ENCODE results near the gene UPK3A.
"Not testable (repeated sequence)": the region's sequence is repeated elsewhere in the genome, so short reads cannot be mapped to it uniquely, and the experiment has no call there.

The UPK3A gene

DNA sequence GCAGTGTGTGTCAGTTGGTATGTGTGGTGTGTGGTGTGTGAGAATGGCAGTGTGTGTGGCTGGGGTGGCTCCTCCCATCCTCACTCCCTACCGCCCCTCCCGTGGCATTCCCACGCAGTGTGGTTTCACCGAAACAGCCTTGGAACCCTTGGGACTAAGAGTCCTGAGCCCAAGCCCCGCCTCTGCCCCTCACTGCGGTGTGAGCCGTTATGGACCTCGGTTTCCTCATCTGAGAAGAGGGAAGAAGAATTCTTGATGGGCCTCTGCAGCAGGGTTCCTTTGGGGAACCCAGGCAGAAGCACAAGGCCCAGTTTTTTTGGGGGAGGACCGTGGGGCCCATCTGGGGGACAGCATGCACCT, 7.2 kb downstream of the UPK3A start:
- H3K23ac ChIP-seq (ENCODE audit: low read depth, low read length, poor library complexity): peak overlapping the region; percentile 55
- H2BK15ac ChIP-seq (ENCODE audit: low read length): peak overlapping the region; percentile 60
- H4K91ac ChIP-seq (ENCODE audit: low read depth, low read length, poor library complexity): no peak overlapping the region
- H3K27me3 ChIP-seq (ENCODE audit: control insufficient read depth in 3 of 3, insufficient read depth in 3 of 3, low read depth in 1 of 3, low read length in 3 of 3): peaks cover 0 to 11% (median 3%) of the 10 kb centered on the region in 3 experiments
- peaks cover 0 to 5% of the 10 kb centered on the region in 2 donors for H3K9me3 ChIP-seq (replicated peaks in 1 of 2; ENCODE audit: control insufficient read depth in 2 of 2, insufficient read depth in 1 of 2, low read depth in 1 of 2, low read length in 2 of 2)
- peak overlapping the region; percentile 11 for H2BK12ac ChIP-seq (ENCODE audit: low read length)
- peaks cover 8 to 18% of the 10 kb centered on the region in 2 donors for H3K4me1 ChIP-seq (ENCODE audit: control insufficient read depth in 2 of 2, insufficient read depth in 1 of 2, low read depth in 1 of 2, low read length in 2 of 2)
- no peaks in the 10 kb centered on the region for H3K79me1 ChIP-seq (ENCODE audit: low read depth, low read length)
- peak overlapping the region; percentile 99 for H3K14ac ChIP-seq (ENCODE audit: low read length)
- no CpG with 5 or more reads among the region's 9 CpGs for WGBS, 2 donors (ENCODE audit: extremely low coverage in 2 of 2, insufficient read length in 2 of 2, insufficient replicate concordance in 1 of 2)
- H4K8ac ChIP-seq (ENCODE audit: low read depth, low read length): no peak overlapping the region
- no peak overlapping the region for H3K27ac ChIP-seq (replicated peaks; ENCODE audit: low read length)
- H2AFZ ChIP-seq (ENCODE audit: low read length): no peak overlapping the region
- peak overlapping the region; percentile 39 for H2BK5ac ChIP-seq (ENCODE audit: low read length)
- peak overlapping the region; percentile 91 for H3K18ac ChIP-seq (ENCODE audit: low read length)
- no peak overlapping the region for H3K4me2 ChIP-seq (ENCODE audit: insufficient read depth, low read length, poor library complexity, severe bottlenecking)
- H2BK120ac ChIP-seq (ENCODE audit: low read depth, low read length): no peak overlapping the region
- peak overlapping the region in 1 of 2 donors; percentile 73 for H3K4me3 ChIP-seq (ENCODE audit: low read length in 2 of 2)
- H2AK5ac ChIP-seq (ENCODE audit: low read depth, low read length): peak overlapping the region; percentile 92
- no peak overlapping the region for H3K9ac ChIP-seq (ENCODE audit: low read depth, low read length, poor library complexity)
- DNase-seq (ENCODE audit: low spot score): no peak
- no peaks in the 10 kb centered on the region for H3K36me3 ChIP-seq (replicated peaks in 1 of 2; ENCODE audit: control insufficient read depth in 2 of 2, insufficient read depth in 2 of 2, low read length in 2 of 2)
- H3K4ac ChIP-seq (ENCODE audit: low read length): peak overlapping the region; percentile 3

DNA sequence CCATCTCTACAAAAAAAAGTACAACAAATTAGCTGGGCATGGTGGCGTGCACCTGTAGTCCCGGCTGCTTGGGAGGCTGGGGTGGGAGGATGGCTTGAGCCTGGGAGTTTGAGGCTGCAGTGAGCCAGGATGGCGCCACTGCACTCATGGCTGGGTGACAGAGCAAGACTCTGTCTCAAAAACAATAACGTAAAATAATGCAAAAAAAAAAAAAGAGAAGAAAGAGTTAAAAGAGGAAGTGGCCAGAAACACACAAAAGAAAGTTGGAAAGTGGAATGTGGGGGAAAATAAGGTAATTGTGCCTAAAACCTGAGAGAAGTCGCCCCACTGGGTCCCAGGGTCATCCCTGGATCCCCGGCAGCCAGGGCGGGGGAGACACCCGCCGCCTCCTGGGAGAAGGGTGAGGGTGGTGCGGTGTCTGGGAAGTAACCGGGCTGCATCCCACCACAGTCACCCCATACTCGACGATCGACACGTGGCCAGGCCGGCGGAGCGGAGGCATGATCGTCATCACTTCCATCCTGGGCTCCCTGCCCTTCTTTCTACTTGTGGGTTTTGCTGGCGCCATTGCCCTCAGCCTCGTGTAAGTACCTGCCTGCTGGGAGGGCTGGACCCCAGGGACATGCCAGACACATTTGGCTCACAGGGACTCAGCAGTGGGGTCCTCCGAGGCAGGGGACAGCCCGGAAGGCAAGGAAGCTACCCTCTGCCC, 8.1 kb downstream of the UPK3A start:
- no peak overlapping the region for H3K4ac ChIP-seq (ENCODE audit: low read length)
- peaks cover 8 to 15% of the 10 kb centered on the region in 2 donors for H3K4me1 ChIP-seq (ENCODE audit: control insufficient read depth in 2 of 2, insufficient read depth in 1 of 2, low read depth in 1 of 2, low read length in 2 of 2)
- H3K27me3 ChIP-seq (ENCODE audit: control insufficient read depth in 3 of 3, insufficient read depth in 3 of 3, low read depth in 1 of 3, low read length in 3 of 3): peaks cover 0 to 6% (median 3%) of the 10 kb centered on the region in 3 experiments
- no peak overlapping the region for H3K14ac ChIP-seq (ENCODE audit: low read length)
- no peak overlapping the region for H3K27ac ChIP-seq (replicated peaks; ENCODE audit: low read length)
- peaks cover 0 to 6% of the 10 kb centered on the region in 2 donors for H3K9me3 ChIP-seq (replicated peaks in 1 of 2; ENCODE audit: control insufficient read depth in 2 of 2, insufficient read depth in 1 of 2, low read depth in 1 of 2, low read length in 2 of 2)
- H3K79me1 ChIP-seq (ENCODE audit: low read depth, low read length): no peaks in the 10 kb centered on the region
- no peak overlapping the region for H4K91ac ChIP-seq (ENCODE audit: low read depth, low read length, poor library complexity)
- H3K36me3 ChIP-seq (replicated peaks in 1 of 2; ENCODE audit: control insufficient read depth in 2 of 2, insufficient read depth in 2 of 2, low read length in 2 of 2): no peaks in the 10 kb centered on the region
- no peak overlapping the region for H2BK15ac ChIP-seq (ENCODE audit: low read length)
- H2BK120ac ChIP-seq (ENCODE audit: low read depth, low read length): no peak overlapping the region
- peak overlapping the region; percentile 28 for H3K18ac ChIP-seq (ENCODE audit: low read length)
- H2BK5ac ChIP-seq (ENCODE audit: low read length): no peak overlapping the region
- no peak overlapping the region for H3K4me3 ChIP-seq (ENCODE audit: low read length in 2 of 2)
- DNase-seq (ENCODE audit: low spot score): no peak
- no peak overlapping the region for H3K4me2 ChIP-seq (ENCODE audit: insufficient read depth, low read length, poor library complexity, severe bottlenecking)
- no peak overlapping the region for H2AFZ ChIP-seq (ENCODE audit: low read length)
- H3K23ac ChIP-seq (ENCODE audit: low read depth, low read length, poor library complexity): peak overlapping the region; percentile 85
- H3K9ac ChIP-seq (ENCODE audit: low read depth, low read length, poor library complexity): no peak overlapping the region
- peak overlapping the region; percentile 17 for H2AK5ac ChIP-seq (ENCODE audit: low read depth, low read length)
- H2BK12ac ChIP-seq (ENCODE audit: low read length): no peak overlapping the region
- no CpG with 5 or more reads among the region's 23 CpGs for WGBS, 2 donors (ENCODE audit: extremely low coverage in 2 of 2, insufficient read length in 2 of 2, insufficient replicate concordance in 1 of 2)
- no peak overlapping the region for H4K8ac ChIP-seq (ENCODE audit: low read depth, low read length)

DNA sequence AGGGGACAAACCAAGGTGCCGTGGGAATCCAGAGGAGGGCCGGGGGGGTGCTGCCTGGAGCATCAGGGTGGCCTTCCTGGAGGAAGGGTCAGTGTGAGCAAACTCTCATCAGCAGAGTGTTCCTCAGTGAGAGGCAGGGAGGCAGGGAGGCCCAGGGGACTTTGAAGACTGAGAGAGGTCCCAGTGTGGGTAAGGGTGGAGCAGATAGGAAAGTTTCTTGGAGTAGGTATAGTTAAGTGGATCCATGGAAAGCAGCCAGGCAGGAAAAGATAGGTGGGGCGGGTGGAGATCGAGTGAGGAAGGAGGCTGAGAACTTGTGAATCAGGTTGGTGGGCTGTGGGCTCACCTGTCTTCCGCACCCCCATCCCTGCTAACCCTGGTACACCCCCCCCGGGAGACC, 9.3 kb downstream of the UPK3A start:
- H2BK5ac ChIP-seq (ENCODE audit: low read length): no peak overlapping the region
- H2AFZ ChIP-seq (ENCODE audit: low read length): no peak overlapping the region
- no peak overlapping the region for H3K4me3 ChIP-seq (ENCODE audit: low read length in 2 of 2)
- H3K36me3 ChIP-seq (replicated peaks in 1 of 2; ENCODE audit: control insufficient read depth in 2 of 2, insufficient read depth in 2 of 2, low read length in 2 of 2): no peaks in the 10 kb centered on the region
- H3K18ac ChIP-seq (ENCODE audit: low read length): peak overlapping the region; percentile 27
- H4K91ac ChIP-seq (ENCODE audit: low read depth, low read length, poor library complexity): no peak overlapping the region
- H2BK15ac ChIP-seq (ENCODE audit: low read length): no peak overlapping the region
- H3K4me2 ChIP-seq (ENCODE audit: insufficient read depth, low read length, poor library complexity, severe bottlenecking): no peak overlapping the region
- H2BK120ac ChIP-seq (ENCODE audit: low read depth, low read length): no peak overlapping the region
- H3K27me3 ChIP-seq (ENCODE audit: control insufficient read depth in 3 of 3, insufficient read depth in 3 of 3, low read depth in 1 of 3, low read length in 3 of 3): peaks cover 0 to 12% (median 2%) of the 10 kb centered on the region in 3 experiments
- no peak overlapping the region for H2AK5ac ChIP-seq (ENCODE audit: low read depth, low read length)
- no peak overlapping the region for H3K23ac ChIP-seq (ENCODE audit: low read depth, low read length, poor library complexity)
- no peak overlapping the region for H3K14ac ChIP-seq (ENCODE audit: low read length)
- no peak overlapping the region for H3K4ac ChIP-seq (ENCODE audit: low read length)
- H4K8ac ChIP-seq (ENCODE audit: low read depth, low read length): no peak overlapping the region
- no peak overlapping the region for H3K9ac ChIP-seq (ENCODE audit: low read depth, low read length, poor library complexity)
- peaks cover 0 to 5% of the 10 kb centered on the region in 2 donors for H3K9me3 ChIP-seq (replicated peaks in 1 of 2; ENCODE audit: control insufficient read depth in 2 of 2, insufficient read depth in 1 of 2, low read depth in 1 of 2, low read length in 2 of 2)
- H3K79me1 ChIP-seq (ENCODE audit: low read depth, low read length): no peaks in the 10 kb centered on the region
- no peak overlapping the region for H3K27ac ChIP-seq (replicated peaks; ENCODE audit: low read length)
- no CpG with 5 or more reads among the region's 6 CpGs for WGBS, 2 donors (ENCODE audit: extremely low coverage in 2 of 2, insufficient read length in 2 of 2, insufficient replicate concordance in 1 of 2)
- peaks cover 10 to 17% of the 10 kb centered on the region in 2 donors for H3K4me1 ChIP-seq (ENCODE audit: control insufficient read depth in 2 of 2, insufficient read depth in 1 of 2, low read depth in 1 of 2, low read length in 2 of 2)
- H2BK12ac ChIP-seq (ENCODE audit: low read length): no peak overlapping the region
- DNase-seq (ENCODE audit: low spot score): no peak

DNA sequence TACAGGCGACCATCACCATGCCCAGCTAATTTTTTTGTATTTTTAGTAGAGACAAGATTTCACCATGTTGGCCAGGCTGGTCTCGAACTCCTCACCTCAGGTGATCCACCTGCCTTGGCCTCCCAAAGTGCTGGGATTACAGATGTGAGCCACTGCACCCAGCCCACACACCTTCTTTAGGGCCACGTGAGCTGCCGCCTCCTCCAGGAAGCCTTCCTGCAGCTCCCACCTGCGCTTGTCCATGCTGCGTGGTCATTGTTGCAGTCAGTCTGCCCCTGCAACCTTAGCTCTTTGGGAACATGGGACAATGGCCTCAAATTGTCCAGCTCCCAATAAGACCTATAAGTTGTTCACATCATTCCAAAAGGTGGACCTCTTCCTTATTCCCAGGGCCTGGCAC, 10.3 kb downstream of the UPK3A start:
- not testable (repeated sequence) for DNase-seq (ENCODE audit: low spot score); H3K18ac ChIP-seq (ENCODE audit: low read length); H2AFZ ChIP-seq (ENCODE audit: low read length); H4K91ac ChIP-seq (ENCODE audit: low read depth, low read length, poor library complexity); H3K4me2 ChIP-seq (ENCODE audit: insufficient read depth, low read length, poor library complexity, severe bottlenecking); H4K8ac ChIP-seq (ENCODE audit: low read depth, low read length); H3K9me3 ChIP-seq (replicated peaks in 1 of 2; ENCODE audit: control insufficient read depth in 2 of 2, insufficient read depth in 1 of 2, low read depth in 1 of 2, low read length in 2 of 2); H2AK5ac ChIP-seq (ENCODE audit: low read depth, low read length); H2BK120ac ChIP-seq (ENCODE audit: low read depth, low read length); H3K4ac ChIP-seq (ENCODE audit: low read length); H3K79me1 ChIP-seq (ENCODE audit: low read depth, low read length); H3K23ac ChIP-seq (ENCODE audit: low read depth, low read length, poor library complexity); H2BK15ac ChIP-seq (ENCODE audit: low read length); H3K36me3 ChIP-seq (replicated peaks in 1 of 2; ENCODE audit: control insufficient read depth in 2 of 2, insufficient read depth in 2 of 2, low read length in 2 of 2); H3K27ac ChIP-seq (replicated peaks; ENCODE audit: low read length); H3K14ac ChIP-seq (ENCODE audit: low read length); H3K4me3 ChIP-seq (ENCODE audit: low read length in 2 of 2); H2BK5ac ChIP-seq (ENCODE audit: low read length)
- H3K27me3 ChIP-seq (ENCODE audit: control insufficient read depth in 3 of 3, insufficient read depth in 3 of 3, low read depth in 1 of 3, low read length in 3 of 3): peaks cover 0 to 16% (median 2%) of the 10 kb centered on the region in 3 experiments
- H3K4me1 ChIP-seq (ENCODE audit: control insufficient read depth in 2 of 2, insufficient read depth in 1 of 2, low read depth in 1 of 2, low read length in 2 of 2): peaks cover 12 to 17% of the 10 kb centered on the region in 2 donors
- peak overlapping the region; percentile 85 for H2BK12ac ChIP-seq (ENCODE audit: low read length)
- WGBS, 2 donors (ENCODE audit: extremely low coverage in 2 of 2, insufficient read length in 2 of 2, insufficient replicate concordance in 1 of 2): no CpG with 5 or more reads among the region's 6 CpGs
- H3K9ac ChIP-seq (ENCODE audit: low read depth, low read length, poor library complexity): peak overlapping the region; percentile 15

Data from neuronal stem cell (in vitro differentiated cells).